Measurements from ENCODE around the gene AKAP9. TPM values are rescaled to one million over a fixed set of nuclear protein-coding genes. Genes with fewer than 3 reads are reported as not detected.

AKAP9 gene
- total RNA-seq, 1 experiment from 2014 or later: 12.9 TPM

DNA sequence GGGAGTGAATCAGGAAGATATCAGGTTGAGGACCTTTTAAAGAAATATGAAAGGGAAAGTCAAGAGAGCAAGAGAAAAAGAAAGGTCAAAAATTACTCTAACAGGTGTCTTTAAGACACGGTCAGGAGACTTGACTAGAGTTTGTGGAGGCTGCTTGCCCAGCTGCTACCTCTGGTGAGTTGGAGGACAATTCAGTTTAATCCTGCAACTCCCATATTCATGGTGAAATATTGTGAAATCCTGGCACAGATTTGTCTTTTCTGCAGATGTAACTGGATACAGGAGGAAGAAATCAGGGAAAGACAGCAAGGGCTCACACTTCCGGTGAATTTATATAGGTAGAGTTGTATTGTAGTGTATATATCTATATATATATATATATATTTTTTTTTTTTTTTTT is 93.5 kb downstream of the AKAP9 start:
- Histone ChIP-seq H3K4me3 (no peak overlapping the region), H3K36me3 (peaks cover 4% of the 10 kb centered on the region), H3K9me3 (no peaks in the 10 kb centered on the region), H3K27me3 (no peaks in the 10 kb centered on the region)
- no peak for DNase-seq

DNA sequence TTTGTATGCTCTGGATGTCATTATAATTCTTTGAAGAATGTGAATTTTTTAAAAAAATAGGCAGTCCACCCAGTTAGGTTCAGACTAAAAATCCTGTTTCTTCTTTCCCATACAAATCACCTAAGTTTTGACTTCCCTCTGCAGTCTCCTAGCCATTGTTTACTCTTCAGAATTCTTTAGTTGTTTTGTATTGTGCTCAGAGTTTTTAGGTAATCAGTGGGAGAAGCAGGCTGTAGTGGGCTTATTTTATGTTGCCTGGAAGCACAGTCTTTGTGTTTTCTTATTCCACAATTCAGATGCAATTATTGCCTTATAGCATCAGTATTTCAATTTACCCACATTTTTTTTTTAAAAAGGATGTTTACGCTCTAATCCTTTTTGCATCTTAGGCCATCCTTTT is 94.9 kb downstream of the AKAP9 start:
- Histone ChIP-seq H3K4me3 (no peak overlapping the region), H3K9me3 (no peaks in the 10 kb centered on the region), H3K27me3 (no peaks in the 10 kb centered on the region), H3K36me3 (peaks cover 4% of the 10 kb centered on the region)
- no peak for DNase-seq

DNA sequence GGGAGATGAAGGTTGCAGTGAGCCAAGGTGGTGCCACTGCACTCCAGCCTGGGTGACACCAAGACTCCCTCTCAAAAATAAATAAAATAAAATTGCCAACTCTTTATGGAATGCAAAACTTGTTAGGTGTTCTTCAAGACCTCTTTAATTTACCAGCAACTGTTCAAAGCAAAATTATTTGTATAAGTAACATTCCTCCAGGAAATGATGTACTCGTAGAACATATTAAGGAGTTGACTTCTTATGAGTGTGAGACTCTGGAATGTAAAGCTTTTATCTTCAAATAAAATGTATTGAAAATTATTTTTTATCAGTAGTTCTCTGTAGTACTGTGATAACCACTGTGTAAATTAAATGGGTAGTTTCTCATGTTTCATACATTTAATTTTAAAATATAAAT is 99.2 kb downstream of the AKAP9 start:
- Histone ChIP-seq H3K36me3 (no peaks in the 10 kb centered on the region; the same call in 1 of the 2 replicates), H3K27me3 (no peaks in the 10 kb centered on the region), H3K4me3 (no peak overlapping the region), H3K9me3 (no peaks in the 10 kb centered on the region)
- DNase-seq: no peak

DNA sequence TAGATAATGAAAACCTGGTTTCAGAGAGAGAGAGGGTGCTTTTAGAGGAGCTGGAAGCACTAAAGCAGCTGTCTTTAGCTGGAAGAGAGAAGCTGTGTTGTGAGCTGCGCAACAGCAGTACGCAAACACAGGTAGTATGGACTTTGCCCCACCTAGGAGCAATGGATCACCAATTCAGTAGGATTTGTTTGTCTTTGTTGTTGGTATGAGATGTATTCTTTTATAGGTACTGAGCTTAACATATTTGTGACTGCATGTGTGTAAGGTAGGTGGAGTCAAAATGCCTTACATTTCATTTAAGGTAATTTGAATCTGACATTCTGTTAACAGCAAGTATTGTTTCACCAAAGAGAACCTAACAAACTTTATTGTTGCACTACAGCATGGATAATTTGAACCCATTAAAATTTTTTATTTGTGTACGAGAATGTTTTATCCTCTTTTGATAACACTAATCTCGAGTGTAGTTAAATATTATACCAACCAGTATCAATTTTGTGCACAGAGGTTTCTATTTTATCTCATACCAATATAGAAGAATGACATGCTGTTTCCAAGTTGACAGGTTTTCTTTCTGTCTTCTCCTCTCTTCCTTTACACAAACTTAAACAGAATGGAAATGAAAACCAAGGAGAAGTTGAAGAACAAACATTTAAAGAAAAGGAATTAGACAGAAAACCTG is 101.5 kb downstream of the AKAP9 start:
- DNase-seq: no peak
- H3K9me3 ChIP-seq: no peaks in the 10 kb centered on the region
- H3K4me3 ChIP-seq: no peak overlapping the region
- no peaks in the 10 kb centered on the region; the same call in 1 of the 2 replicates for H3K36me3 ChIP-seq
- H3K27me3 ChIP-seq: no peaks in the 10 kb centered on the region

DNA sequence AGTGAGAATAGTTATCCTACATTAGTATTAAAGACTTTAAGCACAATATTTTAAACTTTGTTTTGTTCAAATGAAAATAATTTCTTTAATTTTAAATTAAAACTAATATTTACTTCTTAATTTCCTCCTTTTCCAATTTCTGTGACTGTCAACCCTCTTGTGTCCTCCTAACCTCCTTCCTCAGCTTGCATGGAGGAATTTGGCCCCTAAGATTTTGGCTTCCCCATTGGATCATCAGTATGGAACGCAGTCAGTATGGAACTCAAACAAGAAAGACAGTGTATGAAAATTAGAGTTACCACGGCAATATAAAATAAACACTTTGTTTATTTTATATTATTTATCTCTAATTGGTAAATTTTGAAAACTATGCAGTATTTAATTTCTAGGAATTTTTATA is 102.4 kb downstream of the AKAP9 start:
- Histone ChIP-seq H3K9me3 (no peaks in the 10 kb centered on the region), H3K36me3 (no peaks in the 10 kb centered on the region; the same call in 1 of the 2 replicates), H3K4me3 (no peak overlapping the region), H3K27me3 (no peaks in the 10 kb centered on the region)
- no peak for DNase-seq

DNA sequence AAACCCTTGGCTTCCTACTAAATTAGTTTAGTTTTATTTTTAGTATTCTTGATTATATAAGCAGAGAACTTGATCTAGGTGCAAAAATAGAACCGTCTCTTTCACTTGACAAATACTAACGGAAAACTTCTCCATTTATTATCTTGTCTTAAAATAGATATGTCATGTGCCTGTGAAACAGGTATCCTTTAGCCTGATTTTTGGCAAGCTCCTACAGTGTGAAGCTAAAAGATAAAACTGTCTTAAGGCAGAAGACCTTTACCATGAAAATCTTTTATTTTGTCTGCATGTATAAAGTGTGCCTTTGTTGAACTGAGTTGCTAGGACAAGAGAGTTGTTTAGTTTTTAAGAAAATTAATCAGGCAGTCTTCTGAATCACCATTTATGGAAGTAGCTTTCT is 103.0 kb downstream of the AKAP9 start:
- Histone ChIP-seq H3K27me3 (no peaks in the 10 kb centered on the region), H3K9me3 (no peaks in the 10 kb centered on the region), H3K4me3 (no peak overlapping the region), H3K36me3 (no peaks in the 10 kb centered on the region; the same call in 1 of the 2 replicates)
- no peak for DNase-seq

DNA sequence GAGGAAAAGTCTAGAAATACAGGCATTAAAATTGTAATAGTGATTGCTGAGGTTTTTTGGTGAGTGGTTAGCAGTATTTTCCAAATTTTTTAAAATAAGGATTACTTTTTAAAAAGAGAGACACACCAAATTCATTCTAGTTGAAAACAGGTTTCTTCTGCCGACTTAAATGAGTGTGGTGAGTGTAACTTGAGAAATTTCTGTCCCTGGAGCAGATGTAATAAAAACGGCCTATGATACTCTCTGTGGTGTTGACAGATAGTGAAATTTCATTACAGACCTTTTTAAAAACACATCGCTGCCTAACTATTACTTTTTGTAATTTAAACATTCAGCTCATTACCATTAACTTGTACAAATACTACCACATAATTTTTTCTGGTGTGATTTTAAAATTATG is 103.5 kb downstream of the AKAP9 start:
- no peak for DNase-seq
- no peaks in the 10 kb centered on the region for H3K9me3 ChIP-seq
- H3K36me3 ChIP-seq: no peaks in the 10 kb centered on the region
- no peaks in the 10 kb centered on the region for H3K27me3 ChIP-seq
- H3K4me3 ChIP-seq: no peak overlapping the region

DNA sequence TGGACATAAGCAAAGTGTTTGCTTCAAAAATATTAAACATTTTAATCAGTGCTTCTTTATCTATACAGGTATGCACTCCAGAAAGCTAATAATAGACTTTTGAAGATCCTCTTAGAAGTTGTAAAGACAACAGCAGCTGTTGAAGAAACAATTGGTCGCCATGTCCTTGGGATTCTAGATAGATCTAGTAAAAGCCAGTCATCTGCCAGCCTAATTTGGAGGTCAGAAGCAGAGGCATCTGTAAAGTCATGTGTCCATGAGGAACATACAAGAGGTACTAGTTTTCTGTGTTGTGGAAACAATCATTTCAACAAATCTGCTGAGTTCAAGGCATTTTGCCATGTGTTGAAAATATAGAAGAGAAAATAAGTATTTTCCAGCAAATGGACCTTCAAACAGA is 104.3 kb downstream of the AKAP9 start:
- Histone ChIP-seq H3K27me3 (no peaks in the 10 kb centered on the region), H3K9me3 (no peaks in the 10 kb centered on the region), H3K36me3 (no peaks in the 10 kb centered on the region), H3K4me3 (no peak overlapping the region)
- DNase-seq: no peak

DNA sequence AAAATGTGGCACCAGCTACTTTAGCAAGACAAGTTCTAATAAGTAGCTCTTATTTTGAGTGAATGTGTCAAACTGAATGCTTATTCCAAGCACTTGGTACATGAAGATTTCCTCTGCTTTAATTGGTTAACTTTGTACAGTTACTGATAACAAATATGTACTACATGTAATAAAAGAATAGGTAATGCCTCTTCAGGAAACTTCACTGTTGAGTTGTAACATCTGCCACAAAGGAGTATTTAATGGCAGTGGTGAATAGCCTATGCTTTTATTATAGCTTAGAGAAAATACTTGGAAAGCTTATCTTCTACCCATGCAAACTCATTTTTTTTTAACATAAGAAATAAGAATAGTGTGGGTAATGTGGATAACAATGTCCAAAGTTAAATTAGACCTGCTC is 111.0 kb downstream of the AKAP9 start:
- Histone ChIP-seq H3K9me3 (no peaks in the 10 kb centered on the region), H3K4me3 (no peak overlapping the region), H3K36me3 (no peaks in the 10 kb centered on the region), H3K27me3 (no peaks in the 10 kb centered on the region)
- DNase-seq: no peak

DNA sequence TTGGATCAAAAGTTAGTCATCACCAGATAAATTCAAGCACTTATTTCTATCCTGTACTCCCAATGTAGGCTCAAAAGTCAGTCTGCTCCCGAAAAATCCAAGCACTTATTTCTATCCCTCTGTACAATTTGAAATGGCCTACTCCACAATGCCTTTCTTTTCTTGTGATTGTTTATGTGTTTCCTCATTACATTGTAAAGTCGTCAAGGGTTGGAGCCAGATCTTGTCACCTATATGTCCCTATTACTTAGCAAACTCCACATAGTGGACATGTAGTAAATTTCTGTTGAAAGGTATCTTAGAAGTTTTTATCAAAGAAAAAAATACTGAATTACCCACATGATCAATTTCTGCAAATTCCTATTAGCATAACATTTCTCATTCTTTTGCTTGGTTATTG is 111.5 kb downstream of the AKAP9 start:
- no peaks in the 10 kb centered on the region for H3K36me3 ChIP-seq
- H3K9me3 ChIP-seq: no peaks in the 10 kb centered on the region
- H3K27me3 ChIP-seq: no peaks in the 10 kb centered on the region
- no peak overlapping the region for H3K4me3 ChIP-seq
- DNase-seq: no peak

DNA sequence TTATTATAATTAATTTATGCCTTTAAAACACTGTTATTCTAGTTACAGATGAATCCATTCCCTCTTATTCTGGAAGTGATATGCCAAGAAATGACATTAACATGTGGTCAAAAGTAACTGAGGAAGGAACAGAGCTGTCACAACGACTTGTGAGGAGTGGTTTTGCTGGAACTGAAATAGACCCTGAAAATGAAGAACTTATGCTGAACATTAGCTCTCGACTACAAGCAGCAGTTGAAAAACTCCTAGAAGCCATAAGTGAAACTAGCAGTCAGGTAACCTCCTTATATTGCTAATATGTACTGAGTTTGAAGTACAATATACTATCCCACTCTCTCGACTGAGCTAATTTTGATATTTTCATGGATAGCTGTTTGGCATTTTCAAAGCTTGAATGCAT is 112.0 kb downstream of the AKAP9 start:
- H3K4me3 ChIP-seq: no peak overlapping the region
- no peaks in the 10 kb centered on the region for H3K9me3 ChIP-seq
- no peak for DNase-seq
- H3K36me3 ChIP-seq: no peaks in the 10 kb centered on the region
- no peaks in the 10 kb centered on the region for H3K27me3 ChIP-seq

DNA sequence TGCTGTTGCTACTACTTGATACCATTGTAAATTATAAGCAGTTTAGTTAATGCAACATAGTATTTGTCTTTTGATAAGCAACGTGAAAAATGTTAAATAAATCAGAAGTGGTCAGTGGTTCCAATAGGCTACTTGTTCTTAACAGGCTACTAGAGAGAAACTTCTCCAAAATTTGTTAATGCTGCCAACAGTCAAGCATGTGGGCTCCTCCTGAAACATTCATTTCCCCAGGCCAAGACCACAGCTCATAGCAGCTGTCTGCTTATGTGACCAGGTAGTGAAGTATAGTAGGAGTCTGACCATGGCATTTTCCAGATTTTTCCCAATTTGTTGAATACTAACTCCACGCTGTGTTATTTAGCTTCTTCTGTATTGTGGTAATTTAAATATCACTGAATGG is 112.7 kb downstream of the AKAP9 start:
- DNase-seq: no peak
- Histone ChIP-seq H3K27me3 (no peaks in the 10 kb centered on the region), H3K4me3 (no peak overlapping the region), H3K36me3 (no peaks in the 10 kb centered on the region), H3K9me3 (no peaks in the 10 kb centered on the region)

DNA sequence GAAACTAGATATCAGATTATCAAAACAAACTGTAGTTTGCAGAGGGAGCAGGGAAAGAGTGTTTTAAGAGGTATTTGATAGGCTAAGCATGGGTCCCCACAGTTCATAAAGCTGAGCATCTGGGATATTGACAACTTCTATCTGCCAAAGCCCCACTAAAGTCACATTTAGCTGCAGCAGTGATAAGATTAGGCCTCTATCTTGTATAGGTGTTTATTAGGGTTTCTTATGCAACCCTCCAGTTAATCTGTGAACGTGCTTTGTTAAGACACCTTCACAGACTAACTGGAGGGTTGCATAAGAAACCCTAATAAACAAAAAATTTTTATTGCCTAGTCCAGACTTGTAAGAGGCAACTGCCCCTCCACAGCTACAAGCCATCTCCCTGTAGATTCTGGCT is 115.6 kb downstream of the AKAP9 start:
- Histone ChIP-seq H3K36me3 (no peaks in the 10 kb centered on the region), H3K9me3 (no peaks in the 10 kb centered on the region), H3K27me3 (no peaks in the 10 kb centered on the region), H3K4me3 (no peak overlapping the region)
- DNase-seq: no peak

DNA sequence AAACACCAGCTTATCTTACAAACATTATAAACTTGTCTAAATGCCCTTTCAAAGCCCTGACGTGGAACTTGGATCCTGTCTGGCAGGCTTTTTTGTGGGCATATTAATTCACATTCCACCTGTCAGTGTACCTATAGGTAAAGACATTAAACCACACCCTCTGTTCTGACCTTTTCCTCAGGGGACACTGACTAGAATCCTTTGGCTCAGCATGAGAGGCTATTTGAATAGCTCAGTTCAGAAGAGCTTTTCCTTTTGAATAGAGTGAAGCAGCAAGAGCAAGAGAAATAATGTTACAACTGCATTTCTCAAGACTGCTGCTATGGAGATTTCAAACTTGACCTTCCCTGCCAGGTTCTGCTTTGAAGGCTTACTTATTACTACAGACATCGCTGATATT is 116.7 kb downstream of the AKAP9 start:
- no peaks in the 10 kb centered on the region for H3K27me3 ChIP-seq
- no peaks in the 10 kb centered on the region for H3K36me3 ChIP-seq
- H3K4me3 ChIP-seq: no peak overlapping the region
- no peak for DNase-seq
- no peaks in the 10 kb centered on the region for H3K9me3 ChIP-seq

DNA sequence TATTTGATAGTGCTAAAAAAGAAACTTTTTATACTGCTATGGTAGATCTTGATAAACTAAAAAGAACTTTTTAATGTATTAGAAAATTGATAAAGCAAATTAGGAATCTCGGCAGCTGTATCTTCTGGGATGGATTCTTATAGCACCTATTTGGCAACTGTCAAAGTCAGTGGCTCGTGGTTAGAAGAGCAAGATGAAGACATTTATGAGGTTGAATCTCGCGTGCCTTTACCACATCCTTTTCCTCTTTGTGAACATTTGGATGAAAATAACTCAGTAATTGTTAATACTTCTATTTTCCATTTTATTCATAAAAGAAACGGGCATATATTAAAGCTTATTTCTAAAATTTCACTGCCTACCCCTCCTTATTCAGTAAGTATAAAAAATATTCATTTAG is 117.4 kb downstream of the AKAP9 start:
- H3K9me3 ChIP-seq: no peaks in the 10 kb centered on the region
- DNase-seq: no peak
- H3K4me3 ChIP-seq: no peak overlapping the region
- H3K27me3 ChIP-seq: no peaks in the 10 kb centered on the region
- H3K36me3 ChIP-seq: no peaks in the 10 kb centered on the region

DNA sequence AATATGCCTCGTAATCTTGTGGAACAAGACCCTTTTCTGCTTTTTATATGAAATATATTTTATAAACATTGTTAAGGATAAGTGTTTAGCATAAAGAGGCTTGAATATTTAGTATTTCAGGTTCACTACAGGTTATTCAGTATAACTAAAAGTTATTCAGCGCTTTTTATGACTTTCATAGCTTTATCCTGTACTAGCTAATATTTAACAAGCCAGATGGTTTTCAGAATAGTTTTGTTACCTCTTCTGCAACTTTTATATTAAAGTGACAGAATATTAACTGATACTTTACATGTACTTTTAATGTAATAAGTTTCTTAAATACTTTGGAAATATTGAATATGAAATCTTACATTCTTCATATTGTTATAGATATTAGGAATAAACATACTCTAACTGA is 118.2 kb downstream of the AKAP9 start:
- no peak for DNase-seq
- H3K9me3 ChIP-seq: no peaks in the 10 kb centered on the region
- no peaks in the 10 kb centered on the region for H3K27me3 ChIP-seq
- H3K4me3 ChIP-seq: no peak overlapping the region
- no peaks in the 10 kb centered on the region for H3K36me3 ChIP-seq

DNA sequence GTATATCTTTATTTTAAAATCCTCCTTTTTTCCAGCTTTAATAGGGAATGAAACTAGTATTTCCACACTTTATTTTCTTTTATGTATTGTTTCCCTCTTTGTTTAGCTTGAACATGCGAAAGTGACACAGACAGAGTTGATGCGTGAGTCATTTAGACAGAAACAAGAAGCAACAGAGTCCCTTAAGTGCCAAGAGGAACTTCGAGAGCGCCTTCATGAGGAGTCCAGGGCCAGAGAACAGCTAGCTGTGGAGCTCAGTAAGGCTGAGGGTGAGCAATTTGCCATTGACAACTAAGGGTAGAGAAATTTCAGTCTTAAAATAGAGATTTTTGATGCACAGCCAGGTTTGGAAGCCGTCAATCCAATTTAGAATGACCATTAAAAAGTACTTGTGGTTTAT is 120.5 kb downstream of the AKAP9 start:
- DNase-seq: no peak

DNA sequence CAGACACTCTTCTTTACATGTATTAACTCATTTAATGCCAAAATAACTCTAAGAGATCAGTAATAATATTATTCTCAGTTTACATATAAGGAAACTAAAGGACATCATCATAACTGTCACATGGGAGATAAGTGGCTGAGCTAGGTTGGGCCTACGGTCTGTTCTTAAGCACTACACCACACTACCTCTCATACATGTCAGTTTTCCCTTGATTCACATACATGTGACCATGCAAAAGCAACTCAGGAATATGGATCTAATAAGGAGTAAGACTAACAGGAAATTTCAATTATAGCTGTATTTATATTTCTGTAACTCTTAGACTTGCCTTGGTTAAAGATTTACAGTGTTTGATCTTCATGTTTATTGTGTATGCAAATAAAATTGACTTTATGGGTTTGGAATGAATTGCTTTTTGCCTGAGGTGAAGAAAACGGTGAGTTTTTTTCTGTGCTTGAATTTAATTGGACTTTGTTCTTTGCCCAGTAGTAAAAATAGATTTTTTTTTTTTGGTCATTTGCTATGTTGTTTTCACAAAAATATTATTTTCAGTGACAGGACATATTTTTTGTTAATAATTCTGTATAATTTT is 123.9 kb downstream of the AKAP9 start:
- Histone ChIP-seq H3K36me3 (peaks cover 3% of the 10 kb centered on the region; the same call in 1 of the 2 replicates), H3K27me3 (no peaks in the 10 kb centered on the region), H3K9me3 (no peaks in the 10 kb centered on the region), H3K4me3 (no peak overlapping the region)
- no peak for DNase-seq

More for the DNA sequence above, 120.5 kb downstream of the AKAP9 start:
- Histone ChIP-seq H3K36me3 (peaks cover 3% of the 10 kb centered on the region; the same call in 1 of the 2 replicates), H3K9me3 (no peaks in the 10 kb centered on the region), H3K27me3 (no peaks in the 10 kb centered on the region), H3K4me3 (no peak overlapping the region)
